Stimulated activated CD4-positive, alpha-beta T cell treated with anti-CD3 and anti-CD28 coated beads, Interleukin-4, amount 100 ng/mL, for 48 hours (primary cell): ENCODE data around the gene HM13.
"Not testable (repeated sequence)": the region's sequence is repeated elsewhere in the genome, so short reads cannot be mapped to it uniquely, and the experiment has no call there.

Source experiments
- DNase-seq, 2 donors: peaks; one replicate each; pipeline ENCODE4 v3.0.0-alpha.2; 2020; ENCODE audit warnings: low read depth in 2 of 2

The HM13 gene

DNA sequence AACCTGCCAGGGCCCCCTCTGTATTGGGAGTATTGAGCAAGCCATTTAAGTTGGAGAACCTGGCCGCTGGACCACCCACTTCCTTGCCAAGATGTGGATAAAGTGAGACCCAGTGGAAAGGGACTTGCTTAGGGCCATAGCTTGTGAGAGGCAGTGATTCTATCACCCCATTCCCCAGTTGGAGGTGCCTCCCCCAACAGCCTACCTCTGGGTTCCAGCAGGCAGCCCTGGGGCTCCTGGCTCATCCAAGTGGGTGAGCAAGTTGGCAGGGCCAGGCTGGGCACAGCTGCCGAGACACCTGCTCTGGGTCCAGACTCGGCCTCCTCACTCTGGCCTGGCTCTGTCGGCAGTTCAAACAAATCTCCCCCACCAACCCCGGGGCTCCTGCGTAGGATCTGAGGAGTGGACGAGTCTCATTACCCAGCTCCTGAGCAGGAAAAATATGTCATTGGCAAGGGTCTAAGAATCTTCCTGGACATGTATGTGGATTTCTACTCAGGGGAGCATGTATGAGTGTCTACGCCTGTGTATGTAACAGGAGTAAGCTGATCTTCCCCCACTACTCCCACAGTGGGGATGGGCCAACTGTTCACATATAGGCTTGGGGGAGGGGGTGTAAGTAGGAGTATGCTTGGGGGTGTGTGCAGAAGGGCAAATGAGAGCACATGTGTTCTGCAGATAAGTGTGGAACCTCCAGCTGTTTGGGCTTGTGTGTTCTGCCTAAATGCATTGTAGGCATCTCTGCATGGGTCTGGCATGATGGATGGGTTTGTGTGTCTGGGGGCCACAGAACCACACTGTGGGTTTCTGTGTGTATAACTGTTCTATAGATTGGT, 92.8 kb downstream of the HM13 start:
- DNase-seq, result no peak

- no peak for DNase-seq
These were observed 93.5 kb downstream of the HM13 start for GRCh38 chr20:31607640-31608250.

GRCh38 chr20:31608251-31608945, 94.2 kb downstream of the HM13 start:
- DNase-seq, result no peak

DNA sequence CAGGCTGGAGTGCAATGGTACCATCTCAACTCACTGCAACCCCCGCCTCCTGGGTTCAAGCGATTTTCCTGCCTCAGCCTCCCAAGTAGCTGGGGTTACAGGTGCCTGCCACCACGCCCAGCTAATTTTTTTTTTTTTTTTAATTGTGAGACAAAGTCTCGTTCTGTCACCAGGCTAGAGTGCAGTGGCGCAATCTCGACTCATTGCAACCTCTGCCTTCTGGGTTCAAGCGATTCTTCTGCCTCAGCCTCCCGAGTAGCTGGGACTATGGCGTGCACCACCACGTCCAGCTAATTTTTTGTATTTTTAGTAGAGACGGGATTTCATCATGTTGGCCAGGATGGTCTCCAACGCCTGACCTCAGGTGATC, 98.0 kb downstream of the HM13 start:
- DNase-seq, result not testable (repeated sequence)

DNA sequence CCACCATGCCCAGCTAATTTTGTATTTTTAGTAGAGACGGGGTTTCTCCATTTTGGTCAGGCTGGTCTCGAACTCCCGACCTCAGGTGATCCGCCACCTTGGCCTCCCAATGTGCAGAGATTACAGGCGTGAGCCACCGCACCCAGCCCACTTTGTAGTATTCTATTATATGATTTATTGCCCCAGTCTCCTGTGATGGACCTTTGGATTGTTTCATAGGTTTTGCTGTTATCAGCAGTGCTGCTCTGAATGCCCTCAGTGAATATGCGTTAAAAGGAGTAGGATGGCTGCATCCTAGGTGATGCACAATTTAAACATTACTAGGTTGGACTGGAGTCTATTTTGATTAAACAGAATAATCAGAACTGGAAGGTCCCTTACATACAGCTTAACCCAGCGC, 101.2 kb downstream of the HM13 start:
- DNase-seq, result no peak

DNA sequence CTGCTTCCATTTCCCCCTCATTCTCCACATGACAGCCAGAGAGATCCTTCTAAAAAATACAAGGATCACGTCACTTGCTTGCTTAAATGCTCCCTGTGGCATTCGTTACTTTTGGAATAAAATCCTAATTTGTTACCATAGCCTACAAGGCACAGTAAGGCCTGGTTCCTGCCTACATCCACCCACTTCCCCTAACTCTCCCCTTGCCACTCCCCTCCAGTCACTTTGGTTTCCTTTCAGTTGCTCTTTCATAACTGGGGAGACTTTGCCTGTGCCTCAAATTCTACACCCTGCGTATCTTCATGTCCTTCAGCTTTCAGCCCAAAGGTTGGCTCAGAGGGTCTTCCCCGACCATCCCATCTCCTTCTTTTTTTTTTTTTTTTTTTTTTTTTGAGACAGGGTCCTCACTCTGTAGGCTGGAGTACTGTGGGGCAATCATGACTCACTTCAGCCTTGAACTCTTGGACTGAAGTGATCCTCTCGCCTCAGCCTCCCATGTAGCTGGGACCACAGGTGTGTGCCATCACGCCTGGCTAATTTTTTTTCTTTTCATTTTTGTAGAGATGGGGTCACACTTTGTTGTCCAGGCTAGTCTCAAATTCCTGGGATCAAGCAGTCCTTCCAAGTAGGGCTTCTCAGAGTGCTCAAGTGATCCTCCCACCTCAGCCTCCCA, 103.3 kb downstream of the HM13 start:
- DNase-seq, result no peak
